Posterior vena cava (tissue), 2 donors: ENCODE results near the gene ADTRP. TPM values are rescaled to one million over a fixed set of nuclear protein-coding genes. Genes with fewer than 3 reads are reported as not detected.

Experiments
- DNase-seq: peaks from one replicate; pipeline ENCODE4 v3.0.0-alpha.2; 2020; ENCODE audit warnings: low spot score
- intact Hi-C, 2 donors: fragments of 100-400 bp; cut with DNase I; formaldehyde crosslinking; loops; one replicate each; pipeline versions ENCODE4 v1.14.1 to v1.14.2; 2022 to 2023
- long read RNA-seq, 2 donors: library from polyadenylated mRNA; unstranded; transcript quantifications; one replicate each; pipeline ENCODE4 v2.0.0, GENCODE V29; 2020 to 2021
- total RNA-seq, 2 donors: library from RNA; stranded (reverse); fragmentation: NEBNext Ultra II Directional; extraction: Animal tissue kit (Norgen Biotek cat#: 25700); gene quantifications; one replicate each; pipeline ENCODE4 v1.2.1, GENCODE V29; 2021
- donor health status: DM: yes; HTN: yes; CAD: no.
- donor health status: DM: yes; HTN: yes; CAD: no.

ADTRP gene
- 1 to 10 TPM in 1 of 2 donors, under 1 TPM in 1; 0.48 to 1.2 TPM for total RNA-seq
- long read RNA-seq, donor 1, result 0 reads
- long read RNA-seq, donor 2, partial matches to known transcripts, result 0 of 1 reads
- long read RNA-seq, donor 2, other reads (novel, unspliced or antisense), result 1 of 1 reads

- no peak for DNase-seq
- intact Hi-C loops, result no loop called here
Measured at GRCh38 chr6:11778648-11779328, at the start of gene ADTRP. ADTRP (minus strand) TSS chr6:11778803; CDS start chr6:11778759, 44 bp downstream.

GRCh38 chr6:11826779-11827178 is 48.2 kb upstream of the ADTRP start:
- intact Hi-C loops, result no loop called here
- no peak for DNase-seq

- no peak for DNase-seq
- intact Hi-C loops, result no loop called here
Measured at GRCh38 chr6:11824986-11825385, 46.4 kb upstream of the ADTRP start.

- intact Hi-C loops, result no loop called here
Measured at GRCh38 chr6:11822346-11822745, 43.7 kb upstream of the ADTRP start.

GRCh38 chr6:11821781-11822180 is 43.2 kb upstream of the ADTRP start:
- intact Hi-C loops, result no loop called here
- DNase-seq, result no peak

More at GRCh38 chr6:11822346-11822745, 43.7 kb upstream of the ADTRP start:
- DNase-seq, result no peak

- intact Hi-C loops, result no loop called here
- DNase-seq, result no peak
Measured at GRCh38 chr6:11820821-11821220, 42.2 kb upstream of the ADTRP start.

GRCh38 chr6:11819486-11819885 is 40.9 kb upstream of the ADTRP start:
- DNase-seq, result no peak
- intact Hi-C loops, result no loop called here

- intact Hi-C loops, result no loop called here
- no peak for DNase-seq
Measured at GRCh38 chr6:11815231-11815630, 36.6 kb upstream of the ADTRP start.

GRCh38 chr6:11814819-11815218 is 36.2 kb upstream of the ADTRP start:
- no peak for DNase-seq
- intact Hi-C loops, result no loop called here

- intact Hi-C loops, result no loop called here
- DNase-seq, result no peak
Measured at GRCh38 chr6:11814106-11814505, 35.5 kb upstream of the ADTRP start.

GRCh38 chr6:11813606-11814005 is 35.0 kb upstream of the ADTRP start:
- no peak for DNase-seq
- intact Hi-C loops, result no loop called here

- intact Hi-C loops, result no loop called here
- no peak for DNase-seq
Measured at GRCh38 chr6:11812951-11813350, 34.3 kb upstream of the ADTRP start.

- intact Hi-C loops, result no loop called here
Measured at GRCh38 chr6:11812439-11812838, 33.8 kb upstream of the ADTRP start.

GRCh38 chr6:11811644-11812264 is 33.2 kb upstream of the ADTRP start:
- intact Hi-C loops, result no loop called here
- DNase-seq, result no peak

More at GRCh38 chr6:11812439-11812838, 33.8 kb upstream of the ADTRP start:
- no peak for DNase-seq

GRCh38 chr6:11810854-11811643 is 32.4 kb upstream of the ADTRP start:
- no peak for DNase-seq
- intact Hi-C loops, result no loop called here

- peak; percentile 89 for DNase-seq
- intact Hi-C loops, result no loop called here
Measured at GRCh38 chr6:11810039-11810541, 31.5 kb upstream of the ADTRP start.

- no peak for DNase-seq
- intact Hi-C loops, result no loop called here
Measured at GRCh38 chr6:11808054-11808453, 29.5 kb upstream of the ADTRP start.

GRCh38 chr6:11806561-11807317 is 28.1 kb upstream of the ADTRP start:
- intact Hi-C loops, result no loop called here
- no peak for DNase-seq
